Epidermal melanocyte (primary cell): ENCODE results near the gene SOX5.

Source experiments
- DNase-seq: peaks from one replicate; pipeline ENCODE4 v3.0.0; 2011; ENCODE audit warnings: low spot score; ENCODE audit not compliant: insufficient read length

The SOX5 gene

GRCh38 chr12:23949348-23950209 is at the start of gene SOX5:
SOX5 (minus strand) TSS chr12:23949670; CDS start chr12:23949601, 69 bp downstream.
- no peak for DNase-seq

DNA sequence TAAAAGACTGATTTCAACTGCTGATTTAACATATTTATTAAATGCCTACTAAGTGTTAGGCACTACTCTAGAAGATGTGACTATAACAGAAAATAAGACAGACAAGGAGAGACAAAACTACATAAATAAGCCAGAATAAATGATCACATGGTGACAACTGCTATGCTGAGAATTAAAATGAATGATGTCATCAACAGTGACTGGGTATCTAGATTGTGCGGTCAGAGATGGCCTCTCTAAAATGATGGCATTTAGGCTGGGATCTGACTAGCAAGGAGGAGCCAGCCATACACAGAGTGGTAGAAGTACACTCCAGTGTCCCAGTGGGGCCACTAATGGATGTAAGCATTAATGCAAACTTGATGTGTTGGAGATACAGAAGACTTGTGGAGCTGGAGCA is 37.6 kb upstream of the SOX5 start:
- DNase-seq, result no peak

DNA sequence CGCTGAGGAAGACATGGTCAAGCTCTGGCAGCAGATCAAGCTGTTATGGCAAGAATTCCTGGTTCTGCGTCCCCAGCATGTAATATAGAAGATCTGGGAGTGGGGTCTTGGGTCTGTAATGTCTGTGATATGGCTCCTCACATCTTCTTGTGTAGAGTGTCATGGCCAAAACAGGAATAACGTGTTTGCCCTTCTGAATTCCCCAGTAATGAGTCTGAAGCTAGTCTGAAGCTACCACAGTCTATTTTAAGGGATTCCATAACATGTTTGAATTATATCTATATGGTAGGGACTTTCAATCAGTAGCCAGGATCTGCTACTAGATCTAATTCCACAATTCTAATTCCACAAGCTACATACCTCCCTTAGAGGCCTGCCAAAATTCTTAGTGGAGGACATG is 31.4 kb upstream of the SOX5 start:
- no peak for DNase-seq

DNA sequence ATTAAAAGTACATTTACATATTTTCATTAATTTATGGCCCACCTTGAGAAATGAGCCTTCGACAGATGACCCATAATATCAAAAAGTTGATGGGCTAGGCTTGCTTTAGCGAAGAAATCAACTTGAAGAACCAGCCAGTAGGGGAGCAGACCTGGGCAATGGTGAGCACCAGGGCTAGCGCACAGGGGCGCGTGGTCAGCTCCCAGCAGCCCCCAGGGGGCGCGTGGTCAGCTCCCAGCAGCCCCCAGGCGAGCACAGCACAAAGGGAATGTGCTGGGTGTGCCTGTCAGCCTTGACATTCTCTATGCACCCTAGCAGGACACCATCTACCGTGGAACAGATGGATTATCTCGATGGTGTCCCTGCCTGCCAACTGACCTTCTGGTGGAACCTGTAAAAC is 15.3 kb upstream of the SOX5 start:
- no peak for DNase-seq

- no peak for DNase-seq
Observed at GRCh38 chr12:23959826-23960225, 10.4 kb upstream of the SOX5 start.

- DNase-seq, result no peak
Observed at GRCh38 chr12:23954332-23954731, 4.9 kb upstream of the SOX5 start.

DNA sequence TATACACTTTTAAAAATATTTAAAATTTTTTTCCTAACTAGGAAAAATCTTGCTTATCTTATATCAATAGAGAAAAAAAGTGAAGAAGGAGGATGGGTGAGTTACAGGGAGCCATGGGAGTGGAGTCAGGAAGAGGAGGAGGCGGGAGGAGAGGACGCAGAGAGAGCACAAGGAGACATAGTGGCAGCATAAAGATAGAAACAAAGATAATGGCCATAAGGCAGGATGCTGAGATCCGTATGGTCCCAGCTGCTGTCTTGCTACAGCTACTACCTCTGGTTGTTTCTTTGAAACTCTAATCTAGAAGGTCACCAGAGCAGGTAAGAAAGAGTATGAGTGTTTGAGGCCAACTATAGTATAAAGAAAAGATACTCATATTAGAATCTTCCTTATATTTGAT is 2.6 kb upstream of the SOX5 start:
- DNase-seq, result no peak

- no peak for DNase-seq
Observed at GRCh38 chr12:23950775-23951451, 1.4 kb upstream of the SOX5 start.

GRCh38 chr12:23950210-23950774 is 822 bp upstream of the SOX5 start:
- no peak for DNase-seq

DNA sequence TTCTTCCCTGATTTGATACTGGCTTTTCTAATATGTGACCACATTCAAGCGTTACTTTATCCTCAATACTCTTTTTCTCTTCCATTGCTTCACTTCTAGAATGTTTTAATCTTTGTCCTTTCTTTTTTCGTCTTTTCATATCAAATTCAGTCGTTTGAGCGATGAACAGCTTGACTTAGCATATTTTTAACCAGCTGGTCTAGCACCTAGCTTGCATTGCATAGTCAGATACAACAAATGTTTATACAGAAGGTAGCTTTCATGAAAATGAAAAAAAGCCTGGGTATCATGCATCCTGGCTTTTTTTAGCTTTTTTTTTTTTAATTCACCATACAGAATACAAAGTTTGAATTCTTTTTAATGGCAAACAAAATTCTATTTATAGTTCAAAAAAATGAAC is 1.2 kb downstream of the SOX5 start:
- no peak for DNase-seq

GRCh38 chr12:23947395-23947794 is 2.1 kb downstream of the SOX5 start:
- DNase-seq, result no peak

GRCh38 chr12:23945249-23945648 is 4.2 kb downstream of the SOX5 start:
- DNase-seq, result no peak

- DNase-seq, result no peak
Observed at GRCh38 chr12:23944067-23944466, 5.4 kb downstream of the SOX5 start.

GRCh38 chr12:23942841-23943240 is 6.6 kb downstream of the SOX5 start:
- no peak for DNase-seq

- no peak for DNase-seq
Observed at GRCh38 chr12:23941780-23942179, 7.7 kb downstream of the SOX5 start.

GRCh38 chr12:23938422-23938821 is 11.0 kb downstream of the SOX5 start:
- DNase-seq, result no peak

GRCh38 chr12:23931176-23931575 is 18.3 kb downstream of the SOX5 start:
- DNase-seq, result no peak

GRCh38 chr12:23930599-23930998 is 18.9 kb downstream of the SOX5 start:
- no peak for DNase-seq

DNA sequence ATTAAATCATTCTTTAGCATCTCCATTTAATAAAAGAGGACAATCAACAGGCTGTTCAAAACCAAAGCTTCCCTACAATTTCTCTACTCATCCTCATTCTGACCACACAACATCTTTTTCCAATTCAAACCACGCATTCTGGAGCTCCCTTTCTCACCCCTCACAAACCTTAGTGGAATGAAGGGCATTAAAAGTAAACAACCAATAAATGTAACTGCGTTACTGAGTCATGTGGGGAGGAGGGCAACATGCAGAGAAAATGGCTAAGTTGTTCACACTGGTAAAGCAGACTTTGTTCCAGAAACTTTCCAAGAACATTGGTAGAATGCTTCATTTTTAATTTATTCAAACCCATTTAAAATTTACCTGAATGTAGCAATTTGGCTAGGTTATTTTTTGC is 19.6 kb downstream of the SOX5 start:
- DNase-seq, result no peak

GRCh38 chr12:23927907-23928306 is 21.6 kb downstream of the SOX5 start:
- DNase-seq, result no peak

DNA sequence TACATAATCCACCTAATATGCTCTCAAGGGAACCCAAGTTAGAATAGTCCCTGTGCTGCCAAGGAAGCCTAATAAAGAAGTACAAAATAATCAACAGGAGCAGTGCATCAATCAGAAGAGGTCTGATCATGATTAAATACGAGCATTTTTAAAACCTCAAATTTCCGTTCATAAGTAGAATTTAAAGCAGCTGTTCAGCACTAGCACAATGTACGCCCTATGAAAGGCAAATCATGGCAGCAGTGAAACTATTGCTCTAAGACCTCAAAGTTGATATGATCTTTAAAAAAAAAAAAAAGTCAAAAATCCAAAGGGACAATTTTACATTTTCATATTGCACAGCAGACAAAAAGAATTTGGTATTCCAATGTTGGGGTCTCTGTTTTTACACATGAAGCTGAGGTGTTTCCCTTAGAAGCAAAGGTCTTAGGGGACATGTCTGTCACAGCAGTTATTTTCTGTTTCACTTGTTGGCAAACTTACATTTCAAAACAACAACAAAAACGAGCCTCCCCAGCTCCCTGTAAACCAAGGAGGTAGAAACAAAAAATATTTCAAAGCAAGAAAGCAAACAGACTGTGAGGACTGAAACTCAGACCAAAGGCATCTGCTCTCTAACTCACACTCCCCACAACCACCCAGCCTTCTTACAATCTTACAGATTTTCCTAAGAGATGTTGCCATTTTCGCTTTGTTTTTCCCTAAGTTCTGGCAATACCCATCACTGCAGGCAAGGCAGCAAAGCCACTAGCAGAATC is 28.2 kb downstream of the SOX5 start:
- DNase-seq, result no peak

DNA sequence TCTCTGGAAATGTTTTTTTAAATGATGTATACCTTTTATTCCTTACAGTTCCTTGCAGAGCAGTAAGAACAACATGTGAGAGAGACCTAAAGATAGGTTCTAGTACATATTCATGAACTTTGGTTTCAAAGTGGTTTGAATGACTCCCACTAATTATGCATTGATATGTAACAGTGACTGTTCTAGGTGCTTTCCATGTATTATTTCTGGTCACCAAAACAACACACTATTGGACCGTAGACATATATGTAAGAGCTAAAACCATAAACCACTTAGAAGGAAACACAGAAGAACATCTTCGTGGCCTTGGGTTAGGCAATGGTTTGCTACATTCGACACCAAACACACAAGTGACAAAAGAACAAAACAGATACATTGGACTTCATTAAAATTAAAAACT is 37.9 kb downstream of the SOX5 start:
- DNase-seq, result no peak
